HG03558 (cell line): ENCODE results near the gene NABP1.

Experiments used
- ATAC-seq: cut with Tn5 transposase; IDR thresholded peaks from one replicate; pipeline ENCODE4 v1.9.1; 2021; ENCODE audit warnings: moderate number of reproducible peaks; ENCODE audit not compliant: unreplicated experiment; ENCODE audit errors: extremely low read depth

The NABP1 gene

DNA sequence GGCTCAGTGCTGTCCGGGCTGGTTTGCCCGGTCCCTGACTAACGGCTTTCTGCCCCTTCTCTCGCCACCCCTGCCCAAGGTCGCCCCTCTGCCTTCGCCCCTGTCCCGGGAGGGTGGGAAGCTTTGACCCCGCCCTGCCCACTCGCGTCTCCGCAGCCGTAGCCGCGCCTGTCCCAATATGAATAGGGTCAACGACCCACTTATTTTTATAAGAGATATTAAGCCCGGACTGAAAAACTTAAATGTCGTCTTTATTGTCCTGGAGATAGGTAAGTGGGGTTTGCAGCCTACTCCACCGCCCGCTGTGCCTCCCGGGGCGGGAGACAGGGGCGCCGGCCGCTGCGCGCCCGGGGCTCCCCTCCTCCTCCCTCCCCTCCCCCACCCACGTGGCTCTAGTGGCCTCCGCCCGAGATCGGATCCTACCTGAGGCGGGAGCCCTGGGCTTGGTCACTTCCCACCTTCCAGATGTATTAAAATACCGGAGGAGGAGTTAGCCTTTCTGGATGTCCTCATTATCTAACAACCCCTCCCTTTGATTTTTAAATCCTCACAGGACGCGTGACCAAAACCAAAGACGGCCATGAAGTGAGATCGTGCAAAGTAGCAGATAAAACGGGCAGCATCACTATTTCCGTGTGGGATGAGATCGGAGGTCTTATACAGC, 633 bp downstream of the NABP1 start:
- no peak for ATAC-seq

DNA sequence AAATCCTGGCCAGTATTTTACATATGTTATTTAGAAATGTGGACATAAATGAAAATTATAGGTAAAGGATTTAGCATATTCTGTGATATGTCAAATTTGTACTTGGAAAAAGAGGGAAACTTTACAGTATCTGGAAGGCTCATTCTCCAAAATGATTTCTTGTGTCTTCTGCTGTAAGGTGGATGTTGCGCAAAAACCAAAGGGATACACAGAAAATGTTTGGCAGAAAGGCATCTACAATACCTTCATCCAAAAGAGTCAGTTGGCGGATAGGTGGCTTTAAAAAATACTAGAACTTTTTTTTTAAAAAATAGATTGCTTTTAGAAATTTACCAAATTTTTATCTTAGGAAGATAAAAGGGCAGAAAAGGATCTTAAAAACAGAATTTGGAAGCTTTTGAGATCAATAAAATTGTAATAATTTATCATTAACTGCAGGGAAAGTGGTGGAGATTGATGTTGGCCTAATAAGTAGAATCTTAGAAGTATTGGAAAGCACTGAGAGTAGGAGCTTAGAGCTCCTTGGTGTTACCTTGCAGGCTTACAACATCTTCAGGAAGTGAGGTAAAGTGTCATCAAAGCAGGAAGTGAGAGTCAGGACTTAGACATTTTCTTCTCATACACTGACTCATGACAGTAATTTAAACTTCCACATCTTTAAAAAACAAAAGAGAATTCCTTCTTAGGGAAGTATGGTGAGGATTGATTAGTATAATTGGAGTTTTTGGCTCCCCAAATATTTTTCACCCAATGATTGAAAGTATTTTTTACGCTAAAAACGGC, 2.1 kb downstream of the NABP1 start:
- peak; percentile 25 for ATAC-seq

DNA sequence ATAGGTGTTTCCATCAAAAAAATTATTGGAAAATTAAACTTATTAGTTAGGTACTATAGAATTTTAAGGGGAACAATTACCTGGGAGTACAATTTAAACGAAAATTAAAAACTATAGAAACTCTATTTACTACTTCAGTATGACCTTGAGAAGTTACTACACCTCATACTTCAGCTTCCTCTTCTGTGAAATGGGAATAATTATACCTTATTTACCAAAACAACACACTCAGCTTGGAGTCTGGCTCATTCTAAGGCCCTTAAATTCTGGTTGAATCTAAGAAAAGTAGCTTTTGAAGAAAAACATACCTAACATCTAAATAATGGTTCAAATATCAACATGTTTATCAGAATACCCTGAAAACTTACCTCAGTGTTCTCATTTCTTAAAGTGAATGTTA, 2.7 kb downstream of the NABP1 start:
- no peak for ATAC-seq

DNA sequence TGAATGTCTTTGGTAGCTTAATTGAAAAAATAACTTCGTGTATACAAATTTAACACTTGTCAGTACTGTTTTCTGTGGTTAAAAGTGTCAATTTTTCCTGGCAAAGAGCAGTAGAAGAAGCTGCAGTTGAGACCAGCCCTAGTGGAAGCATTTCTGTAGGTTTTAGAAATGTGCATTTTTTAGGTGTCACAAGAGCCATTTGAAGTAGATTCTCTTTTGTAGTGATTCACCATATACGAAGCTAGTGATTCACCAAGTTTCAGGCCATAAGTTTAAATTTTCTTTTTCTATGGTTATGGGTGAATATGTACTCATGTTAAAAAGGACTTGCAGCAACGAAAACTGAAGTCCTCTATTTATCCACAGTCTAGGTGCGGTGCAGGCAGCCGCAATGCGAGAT, 4.2 kb downstream of the NABP1 start:
- ATAC-seq, result no peak

DNA sequence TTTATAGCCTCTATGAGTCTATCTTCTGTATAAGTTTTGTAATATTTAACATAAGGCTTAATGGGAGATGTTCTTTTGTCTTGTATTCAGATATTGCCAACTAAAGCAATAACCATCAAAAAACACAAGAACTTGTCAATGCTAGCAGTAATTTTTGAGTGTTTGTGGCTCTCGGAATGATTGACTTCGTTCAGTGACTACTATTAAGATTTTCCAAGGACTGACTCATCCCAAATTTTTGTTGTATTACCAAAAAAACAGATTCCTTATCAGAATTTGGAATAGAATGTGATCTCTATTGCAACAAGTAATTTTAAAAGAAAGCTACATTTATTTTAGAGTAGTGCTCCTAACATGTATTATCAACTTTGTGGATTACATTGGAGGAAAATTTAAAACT, 8.1 kb downstream of the NABP1 start:
- ATAC-seq, result no peak

DNA sequence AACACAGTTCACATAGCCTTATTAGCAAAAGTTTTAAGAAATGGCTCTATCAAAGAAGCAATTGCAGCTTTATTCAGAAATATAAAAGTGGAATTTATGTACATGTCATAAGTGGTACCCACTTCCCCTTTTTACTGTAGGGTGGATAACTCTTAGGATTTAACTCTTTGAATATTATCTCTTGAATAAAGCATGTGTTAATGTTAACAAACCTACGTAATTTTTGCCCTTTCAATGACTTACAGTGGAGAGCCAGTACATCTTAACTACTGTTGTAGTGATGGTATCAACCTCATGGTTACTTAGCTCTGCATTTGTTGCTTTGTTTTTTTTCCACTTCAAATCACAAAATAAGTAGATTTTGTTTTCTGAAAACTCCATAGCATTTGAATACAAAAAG, 8.8 kb downstream of the NABP1 start:
- ATAC-seq, result no peak

DNA sequence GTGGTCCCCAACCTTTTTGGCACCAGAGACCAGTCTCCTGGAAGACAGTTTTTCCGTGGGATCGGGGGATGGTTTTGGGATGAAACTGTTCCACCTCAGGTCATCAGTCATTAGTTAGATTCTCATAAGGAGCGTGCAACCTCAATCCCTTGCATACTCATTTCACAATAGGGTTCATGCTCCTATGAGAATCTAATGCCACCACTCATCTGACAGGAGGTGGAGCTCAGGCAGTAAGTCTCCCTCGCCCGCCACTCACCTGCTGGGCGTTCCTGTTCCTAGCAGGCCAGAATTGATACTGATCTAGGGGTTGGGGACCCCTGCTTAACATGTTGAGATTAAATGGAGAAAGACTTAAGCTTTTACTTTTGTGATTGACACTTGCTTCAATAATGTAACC, 9.9 kb downstream of the NABP1 start:
- ATAC-seq, result no peak

DNA sequence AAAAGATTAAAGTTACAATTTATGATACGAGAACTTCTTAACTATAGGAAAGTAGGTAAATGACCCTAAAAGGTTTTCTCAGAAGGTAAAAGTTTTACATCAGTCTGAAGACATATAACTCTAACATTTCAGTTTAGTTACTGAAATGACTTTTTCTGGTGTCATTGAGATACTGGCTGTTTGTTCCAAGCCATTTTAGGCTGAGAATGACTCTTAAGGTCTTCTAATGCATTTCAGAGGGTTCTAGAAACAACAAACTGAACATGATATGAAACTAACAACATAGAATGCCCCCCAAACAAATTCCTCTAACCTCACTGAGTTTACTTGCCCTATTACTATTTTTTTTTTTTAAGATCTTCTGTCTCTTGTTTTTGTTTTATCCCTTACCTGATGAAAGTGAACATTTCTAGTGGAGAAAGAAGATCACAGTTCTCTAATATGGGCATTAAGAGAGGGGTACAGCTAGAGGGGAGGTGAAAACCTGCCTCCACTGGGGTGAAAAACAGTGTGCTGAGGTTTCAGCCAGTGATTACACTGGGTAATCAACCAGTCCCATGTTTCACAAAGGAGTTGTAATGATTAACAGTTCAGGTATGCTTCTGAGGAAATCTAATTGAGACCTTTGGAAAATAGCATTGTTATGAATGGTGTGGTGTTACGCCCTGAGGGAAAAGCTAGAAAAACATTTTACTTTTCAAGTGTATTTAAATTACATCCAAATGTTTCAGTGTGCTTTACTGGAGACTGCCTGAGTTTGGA, 11.2 kb downstream of the NABP1 start:
- ATAC-seq, result no peak

DNA sequence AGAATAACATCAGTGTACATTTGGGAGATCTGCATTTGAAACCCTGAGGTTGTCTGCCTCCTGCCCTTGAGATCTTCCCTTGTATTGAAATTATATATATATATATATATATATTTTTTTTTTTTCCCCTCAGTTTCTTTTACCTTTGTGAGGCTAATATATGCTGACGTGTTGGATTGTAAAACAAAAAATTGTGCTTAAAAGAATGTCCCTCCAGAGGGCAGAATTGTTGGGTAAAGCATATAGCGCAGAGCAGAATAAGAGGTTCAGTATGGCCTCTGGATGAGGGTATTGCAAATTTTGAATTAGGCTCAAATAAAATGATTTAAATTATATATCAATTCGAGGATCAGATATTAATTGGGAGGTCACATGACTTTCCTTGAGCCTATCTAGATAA, 12.4 kb downstream of the NABP1 start:
- no peak for ATAC-seq

DNA sequence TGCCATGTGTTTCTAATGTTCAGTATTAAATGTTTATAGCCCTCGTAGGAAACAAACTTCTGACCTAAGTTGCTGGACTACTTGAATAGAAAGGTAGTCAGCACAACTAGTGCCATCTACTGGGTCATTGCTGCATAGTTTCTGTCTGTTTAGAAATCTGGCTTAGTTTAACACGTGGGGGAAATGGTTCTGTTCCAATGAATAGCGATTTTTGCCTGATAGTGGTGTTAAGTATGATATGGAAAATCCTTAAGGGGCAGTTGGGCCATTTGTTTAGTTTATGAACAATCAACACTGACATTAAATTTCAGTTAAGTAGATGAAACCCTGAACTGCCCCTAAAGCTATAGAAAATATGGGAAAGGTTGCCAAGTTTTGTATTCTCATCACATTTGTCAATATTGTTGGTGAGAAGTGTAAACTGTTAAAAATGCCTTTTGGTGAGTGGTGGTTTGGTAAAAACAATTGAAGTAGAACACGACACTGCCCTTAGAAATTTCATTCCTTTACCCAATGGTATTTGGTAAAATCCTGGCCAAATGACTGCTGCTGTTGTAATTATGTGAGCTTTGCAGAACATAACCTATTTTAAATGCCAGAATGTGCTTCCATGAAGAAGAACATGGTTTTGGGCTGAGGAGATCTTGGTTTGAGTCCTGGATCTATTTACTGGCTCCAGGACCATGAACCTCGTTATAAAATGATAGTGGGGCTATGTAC, 13.2 kb downstream of the NABP1 start:
- ATAC-seq, result peak; percentile 34

DNA sequence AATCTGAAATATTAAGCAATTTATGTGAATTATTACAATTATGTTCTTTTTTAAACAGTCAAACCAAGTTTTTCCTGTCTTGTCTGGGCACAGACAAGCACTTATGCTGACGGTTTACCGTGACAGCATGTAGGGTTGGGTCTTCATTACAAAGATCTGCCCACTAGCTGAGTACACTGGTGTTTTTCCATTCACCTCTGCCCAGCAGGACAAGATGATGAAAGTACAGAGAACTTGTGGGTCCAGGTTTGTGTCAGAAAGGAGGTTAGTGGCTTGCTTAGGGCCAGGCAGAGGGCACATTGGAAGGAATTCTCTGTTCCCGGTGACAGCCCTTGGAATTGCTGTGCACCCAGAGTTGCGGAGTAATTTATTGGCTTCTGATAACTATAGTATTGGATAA, 14.0 kb downstream of the NABP1 start:
- ATAC-seq, result no peak

DNA sequence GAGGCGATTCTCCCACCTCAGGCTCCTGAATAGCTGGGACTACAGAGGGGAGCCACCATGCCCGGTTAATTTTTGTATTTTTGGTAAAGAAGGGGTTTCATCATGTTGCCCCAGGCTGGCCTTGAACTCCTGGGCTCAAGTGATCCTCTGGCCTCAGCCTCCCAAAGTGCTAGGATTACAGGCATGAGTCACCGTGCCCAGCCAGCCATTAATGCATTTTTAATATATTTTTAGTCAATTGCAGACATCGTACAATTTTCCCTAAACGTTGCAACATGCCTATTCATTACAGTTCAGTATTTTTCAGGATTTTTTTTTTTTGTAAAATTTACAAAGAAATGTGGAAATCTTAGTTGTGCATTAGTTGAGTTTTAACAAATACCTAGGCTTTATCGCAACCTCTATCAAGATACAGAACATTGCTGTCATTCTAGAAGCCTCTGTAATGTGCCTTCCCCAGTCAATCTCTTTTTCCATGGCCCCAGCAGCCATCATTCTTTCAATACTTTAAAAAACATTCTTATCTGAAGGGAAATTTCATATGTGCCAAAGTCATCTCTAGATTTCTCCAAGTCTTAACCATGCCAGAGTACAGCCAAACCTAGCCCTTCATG, 14.7 kb downstream of the NABP1 start:
- no peak for ATAC-seq

DNA sequence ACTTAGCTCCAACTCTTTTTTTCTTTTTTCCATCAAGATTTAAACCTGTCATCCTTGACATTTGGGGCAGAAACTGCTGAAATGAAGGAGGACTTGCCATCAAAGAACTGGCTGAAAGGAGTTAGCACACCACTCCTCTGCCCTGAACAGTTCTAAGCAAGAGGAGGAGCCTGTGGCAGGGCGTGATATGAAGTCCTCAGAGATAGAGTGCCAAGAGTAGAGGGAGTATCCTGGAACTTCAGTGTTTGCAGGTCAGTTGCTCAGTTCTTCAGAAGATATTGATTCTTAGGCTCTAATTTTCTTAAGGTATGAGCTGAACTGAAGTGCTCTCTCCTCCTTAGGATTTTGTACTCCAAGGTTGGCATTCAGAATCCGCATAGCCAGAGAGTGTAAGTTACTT, 15.2 kb downstream of the NABP1 start:
- ATAC-seq, result no peak

DNA sequence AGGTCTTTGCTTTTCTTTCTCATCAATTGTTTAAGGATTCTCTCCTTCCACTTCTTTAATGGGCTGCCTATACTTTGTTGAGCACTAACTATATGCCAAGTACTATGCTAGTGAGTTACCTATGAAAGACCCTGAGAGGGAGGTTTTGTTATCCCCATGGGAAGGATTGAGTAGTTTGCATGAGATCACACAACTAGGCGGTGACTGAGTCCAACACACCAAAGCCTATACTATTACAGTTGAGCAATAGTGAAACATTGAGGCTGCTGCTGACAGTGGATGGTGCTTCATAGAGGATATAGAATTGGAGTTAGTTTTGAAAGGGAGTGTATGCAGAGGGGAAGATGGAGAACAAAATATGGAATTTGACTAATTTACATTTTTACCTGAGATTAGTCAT, 15.8 kb downstream of the NABP1 start:
- ATAC-seq, result no peak

DNA sequence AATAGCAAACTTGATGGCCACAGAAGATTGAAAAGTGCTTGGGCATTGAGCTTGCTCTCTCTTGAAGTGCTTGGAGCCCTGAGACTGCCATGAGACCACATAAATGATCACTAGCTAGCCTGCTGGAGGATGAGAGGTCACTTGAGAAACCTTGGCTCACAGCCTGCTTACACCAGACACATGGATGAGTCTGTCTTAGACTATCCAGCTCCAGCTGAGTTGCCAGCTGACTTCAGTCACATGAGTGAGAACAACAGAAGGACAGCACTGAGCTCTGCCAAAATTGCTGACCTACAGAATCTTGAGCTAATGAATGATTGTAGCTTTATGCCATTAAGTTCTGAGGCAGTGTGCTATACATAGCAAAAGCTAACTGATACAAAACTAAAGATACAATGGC, 18.1 kb downstream of the NABP1 start:
- ATAC-seq, result no peak

DNA sequence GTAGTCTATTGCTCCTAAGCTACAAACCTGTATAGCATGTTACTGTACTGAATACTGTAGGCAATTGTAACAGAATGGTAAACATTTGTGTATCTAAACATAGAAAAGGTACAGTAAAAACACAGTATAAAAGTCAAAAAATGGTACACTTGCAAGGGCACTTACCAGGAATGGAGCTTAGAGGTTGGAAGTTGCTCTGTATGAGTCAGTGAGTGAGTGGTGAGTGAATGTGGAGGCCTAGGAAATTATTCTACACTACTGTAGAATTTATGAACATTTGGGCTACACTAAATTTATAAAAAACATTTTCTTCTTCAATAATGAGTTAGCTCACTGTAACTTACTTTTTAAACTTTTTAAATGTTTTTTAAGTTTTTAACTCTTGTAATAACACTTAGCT, 19.0 kb downstream of the NABP1 start:
- ATAC-seq, result no peak

DNA sequence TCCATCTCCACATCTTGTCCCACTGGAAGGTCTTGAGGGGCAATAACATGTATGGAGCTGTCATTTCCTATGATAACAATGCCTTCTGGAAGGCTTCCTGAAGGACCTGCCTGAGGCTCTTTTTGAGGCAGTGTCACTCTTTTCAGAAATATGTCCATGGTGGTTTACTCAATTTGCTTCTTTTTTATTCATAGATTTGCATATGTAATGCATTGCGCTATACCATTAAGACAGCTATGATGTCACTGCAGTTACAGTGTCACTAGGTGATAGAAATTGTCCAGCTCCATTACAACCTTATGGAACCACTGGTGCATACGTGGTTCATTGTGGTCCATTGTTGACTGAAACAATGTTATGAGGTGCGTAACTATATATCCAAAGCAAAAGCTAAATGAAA, 19.9 kb downstream of the NABP1 start:
- no peak for ATAC-seq

DNA sequence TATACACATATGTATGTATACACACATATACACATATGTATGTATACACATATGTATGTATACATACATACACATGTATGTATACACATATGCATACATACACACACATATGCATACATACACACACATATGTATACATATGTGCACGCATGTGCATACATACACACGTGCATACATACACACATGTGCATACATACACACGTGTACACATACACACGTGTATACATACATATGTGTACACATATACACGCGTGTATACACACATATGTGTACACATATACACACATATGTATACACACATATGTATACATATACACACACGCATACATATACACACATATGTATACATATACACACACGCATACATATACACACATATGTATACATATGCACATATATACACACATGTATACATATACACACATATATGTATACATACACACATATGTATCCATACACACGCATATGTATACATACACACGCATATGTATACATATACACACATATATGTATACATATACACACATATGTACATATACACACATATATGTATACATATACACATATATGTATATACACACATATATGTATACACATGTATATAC, 21.5 kb downstream of the NABP1 start:
- no peak for ATAC-seq

DNA sequence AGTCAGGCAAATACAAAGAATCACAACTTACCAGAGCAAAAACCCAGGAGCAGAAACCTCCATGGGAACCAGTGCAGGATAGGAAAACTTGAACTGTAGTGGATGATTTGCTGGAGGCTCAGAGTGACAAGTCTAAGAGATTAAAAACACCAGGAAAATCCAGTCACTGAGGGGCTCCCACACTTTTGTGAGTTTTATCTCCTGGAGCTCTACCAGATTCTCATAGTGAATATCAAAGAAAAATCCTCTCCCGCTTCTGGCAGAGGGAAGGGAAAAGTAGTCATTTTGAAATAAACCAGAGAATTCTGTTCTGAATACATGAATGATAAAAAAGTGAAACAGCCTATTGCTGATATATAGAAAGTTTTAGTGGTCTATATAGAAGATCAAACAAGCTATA, 23.1 kb downstream of the NABP1 start:
- ATAC-seq, result no peak

DNA sequence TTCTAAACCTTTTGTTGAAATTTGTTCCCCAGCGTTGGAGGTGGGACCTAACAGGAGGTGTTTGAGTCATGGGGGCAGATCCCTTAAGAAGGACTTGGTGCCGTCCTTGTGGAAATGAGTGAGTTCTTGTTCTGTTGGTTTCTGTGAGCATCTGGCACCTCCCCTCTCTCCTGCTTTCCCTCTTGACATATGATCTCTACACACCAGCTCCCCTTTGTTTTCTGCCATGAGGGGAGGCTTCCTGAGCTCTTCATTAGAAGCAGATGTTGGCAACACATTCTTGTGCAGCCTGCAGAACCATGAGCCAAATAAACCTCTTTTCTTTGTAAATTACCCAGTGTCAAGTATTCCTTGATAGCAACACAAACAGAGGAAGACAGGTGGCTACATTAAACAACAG, 23.8 kb downstream of the NABP1 start:
- ATAC-seq, result no peak
